ENCODE results near the gene TNNT3.

TNNT3 gene

DNA sequence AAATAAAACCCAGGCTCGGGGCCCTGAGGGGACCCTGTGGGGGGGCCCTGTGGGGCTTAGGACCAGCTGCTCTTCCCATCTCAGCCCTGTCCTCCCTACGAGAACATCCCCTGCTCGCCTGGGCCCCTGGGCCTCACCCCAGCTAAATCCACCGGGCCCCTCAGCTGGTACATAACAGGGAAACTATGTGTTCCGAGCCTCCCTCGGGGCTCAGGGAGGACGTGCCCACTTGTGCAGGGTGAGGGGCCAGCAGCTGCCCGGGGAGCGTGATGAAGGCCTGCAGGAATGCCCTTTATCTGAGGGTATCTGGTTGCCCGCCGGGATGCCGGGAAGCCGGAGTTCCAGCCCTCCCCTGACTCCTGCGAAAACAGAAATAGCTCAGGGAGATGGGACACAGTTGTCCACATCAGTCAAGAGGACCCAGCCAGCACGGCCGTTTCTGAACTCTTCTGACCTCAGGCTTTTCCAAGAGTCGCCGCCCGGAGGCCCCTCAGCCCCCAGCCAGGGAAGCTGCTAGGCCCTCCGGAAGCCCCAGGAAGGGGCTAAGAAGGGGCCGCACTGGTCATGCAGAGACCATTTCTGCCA is 48.2 kb downstream of the TNNT3 start:
- TF ChIP-seq, protein P1, sequence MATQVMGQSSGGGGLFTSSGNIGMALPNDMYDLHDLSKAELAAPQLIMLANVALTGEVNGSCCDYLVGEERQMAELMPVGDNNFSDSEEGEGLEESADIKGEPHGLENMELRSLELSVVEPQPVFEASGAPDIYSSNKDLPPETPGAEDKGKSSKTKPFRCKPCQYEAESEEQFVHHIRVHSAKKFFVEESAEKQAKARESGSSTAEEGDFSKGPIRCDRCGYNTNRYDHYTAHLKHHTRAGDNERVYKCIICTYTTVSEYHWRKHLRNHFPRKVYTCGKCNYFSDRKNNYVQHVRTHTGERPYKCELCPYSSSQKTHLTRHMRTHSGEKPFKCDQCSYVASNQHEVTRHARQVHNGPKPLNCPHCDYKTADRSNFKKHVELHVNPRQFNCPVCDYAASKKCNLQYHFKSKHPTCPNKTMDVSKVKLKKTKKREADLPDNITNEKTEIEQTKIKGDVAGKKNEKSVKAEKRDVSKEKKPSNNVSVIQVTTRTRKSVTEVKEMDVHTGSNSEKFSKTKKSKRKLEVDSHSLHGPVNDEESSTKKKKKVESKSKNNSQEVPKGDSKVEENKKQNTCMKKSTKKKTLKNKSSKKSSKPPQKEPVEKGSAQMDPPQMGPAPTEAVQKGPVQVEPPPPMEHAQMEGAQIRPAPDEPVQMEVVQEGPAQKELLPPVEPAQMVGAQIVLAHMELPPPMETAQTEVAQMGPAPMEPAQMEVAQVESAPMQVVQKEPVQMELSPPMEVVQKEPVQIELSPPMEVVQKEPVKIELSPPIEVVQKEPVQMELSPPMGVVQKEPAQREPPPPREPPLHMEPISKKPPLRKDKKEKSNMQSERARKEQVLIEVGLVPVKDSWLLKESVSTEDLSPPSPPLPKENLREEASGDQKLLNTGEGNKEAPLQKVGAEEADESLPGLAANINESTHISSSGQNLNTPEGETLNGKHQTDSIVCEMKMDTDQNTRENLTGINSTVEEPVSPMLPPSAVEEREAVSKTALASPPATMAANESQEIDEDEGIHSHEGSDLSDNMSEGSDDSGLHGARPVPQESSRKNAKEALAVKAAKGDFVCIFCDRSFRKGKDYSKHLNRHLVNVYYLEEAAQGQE (IDR thresholded peaks at IDR 0.05; ENCODE audit: low read depth) = no peak
- TF ChIP-seq TAF1 (IDR thresholded peaks at IDR 0.05; ENCODE audit: low read depth) (no peak), EP300 (IDR thresholded peaks at IDR 0.05; ENCODE audit: borderline replicate concordance) (no peak), CEBPB (IDR thresholded peaks at IDR 0.05) (no peak), TCF12 (IDR thresholded peaks at IDR 0.05; ENCODE audit: low read depth) (no peak), RAD21 (IDR thresholded peaks at IDR 0.05; ENCODE audit: low read depth) (no peak), YY1 (IDR thresholded peaks at IDR 0.05; ENCODE audit: low read depth) (no peak), TEAD4 (IDR thresholded peaks at IDR 0.05) (no peak), EGR1 (IDR thresholded peaks at IDR 0.05) (no peak), FOXM1 (IDR thresholded peaks at IDR 0.05; ENCODE audit: borderline replicate concordance, low read depth) (no peak), NFIC (IDR thresholded peaks at IDR 0.05) (no peak), CREB1 (IDR thresholded peaks at IDR 0.05; ENCODE audit: low read depth) (no peak), ZBTB7A (IDR thresholded peaks at IDR 0.05; ENCODE audit: low read depth) (no peak)
- TF ChIP-seq, protein P2, sequence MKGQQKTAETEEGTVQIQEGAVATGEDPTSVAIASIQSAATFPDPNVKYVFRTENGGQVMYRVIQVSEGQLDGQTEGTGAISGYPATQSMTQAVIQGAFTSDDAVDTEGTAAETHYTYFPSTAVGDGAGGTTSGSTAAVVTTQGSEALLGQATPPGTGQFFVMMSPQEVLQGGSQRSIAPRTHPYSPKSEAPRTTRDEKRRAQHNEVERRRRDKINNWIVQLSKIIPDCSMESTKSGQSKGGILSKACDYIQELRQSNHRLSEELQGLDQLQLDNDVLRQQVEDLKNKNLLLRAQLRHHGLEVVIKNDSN (IDR thresholded peaks at IDR 0.05) = no peak
- TF ChIP-seq, protein P3, sequence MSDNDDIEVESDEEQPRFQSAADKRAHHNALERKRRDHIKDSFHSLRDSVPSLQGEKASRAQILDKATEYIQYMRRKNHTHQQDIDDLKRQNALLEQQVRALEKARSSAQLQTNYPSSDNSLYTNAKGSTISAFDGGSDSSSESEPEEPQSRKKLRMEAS (IDR thresholded peaks at IDR 0.05) = no peak

DNA sequence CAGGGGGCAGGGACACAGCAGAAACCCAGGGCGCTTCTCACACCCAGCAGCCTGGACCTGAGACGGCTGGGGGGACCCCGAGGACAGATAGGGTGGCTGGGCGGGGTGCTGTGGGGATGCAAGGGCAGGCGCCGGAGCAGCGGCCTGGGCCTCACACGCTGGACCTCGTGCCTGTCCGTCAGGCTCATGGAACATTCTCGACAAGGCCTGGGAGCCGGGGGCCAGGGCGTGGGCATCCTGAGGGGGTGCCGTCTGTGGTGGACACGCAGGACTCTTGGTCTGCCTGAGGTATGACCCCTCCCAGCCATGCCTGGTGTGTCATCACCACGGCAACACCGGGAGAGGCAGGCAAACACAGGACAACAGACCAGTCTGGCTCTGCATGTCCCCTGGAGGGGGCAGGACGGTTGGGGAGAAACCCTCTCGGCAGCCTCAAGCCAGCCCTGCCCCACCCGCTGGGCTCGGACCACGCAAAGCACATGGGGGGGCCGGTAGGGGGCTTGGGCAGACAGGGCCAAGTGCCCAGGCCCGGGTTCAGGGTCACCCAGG is 49.0 kb downstream of the TNNT3 start:
- TF ChIP-seq TCF12 (IDR thresholded peaks at IDR 0.05; ENCODE audit: low read depth) (no peak), TAF1 (IDR thresholded peaks at IDR 0.05; ENCODE audit: low read depth) (no peak), NFIC (IDR thresholded peaks at IDR 0.05) (no peak), YY1 (IDR thresholded peaks at IDR 0.05; ENCODE audit: low read depth) (no peak)
- TF ChIP-seq, protein P3 (IDR thresholded peaks at IDR 0.05) = no peak
- TF ChIP-seq, protein P2 (IDR thresholded peaks at IDR 0.05) = no peak
- TF ChIP-seq, protein P1 (IDR thresholded peaks at IDR 0.05; ENCODE audit: low read depth) = no peak

DNA sequence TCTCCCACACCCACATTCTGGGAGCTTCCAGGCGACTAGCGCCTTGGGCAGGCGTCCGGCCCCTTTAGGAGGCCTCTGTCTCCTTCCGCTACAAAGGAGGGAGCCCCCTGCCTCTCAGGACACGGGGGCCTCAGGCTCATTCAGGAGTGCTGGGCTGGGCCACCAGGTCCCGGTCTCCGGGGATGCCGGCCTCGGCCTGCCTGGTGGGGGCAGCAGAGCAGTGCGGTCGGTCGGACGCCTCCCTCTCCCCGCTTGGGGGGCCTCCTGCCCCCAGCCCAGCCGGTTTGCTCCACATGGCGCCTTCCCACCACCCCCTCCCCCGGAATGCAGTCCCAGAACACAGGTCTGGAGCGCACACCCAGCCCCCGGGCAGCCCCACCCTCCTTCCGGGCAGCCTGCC is 49.5 kb downstream of the TNNT3 start:
- TF ChIP-seq TEAD4 (IDR thresholded peaks at IDR 0.05) (no peak), TCF12 (IDR thresholded peaks at IDR 0.05; ENCODE audit: low read depth) (no peak), TAF1 (IDR thresholded peaks at IDR 0.05; ENCODE audit: low read depth) (no peak), EP300 (IDR thresholded peaks at IDR 0.05; ENCODE audit: borderline replicate concordance) (no peak), FOXM1 (IDR thresholded peaks at IDR 0.05; ENCODE audit: borderline replicate concordance, low read depth) (no peak), YY1 (IDR thresholded peaks at IDR 0.05; ENCODE audit: low read depth) (no peak), CREB1 (IDR thresholded peaks at IDR 0.05; ENCODE audit: low read depth) (no peak), CEBPB (IDR thresholded peaks at IDR 0.05) (no peak), RAD21 (IDR thresholded peaks at IDR 0.05; ENCODE audit: low read depth) (no peak)
- TF ChIP-seq, protein P3 (IDR thresholded peaks at IDR 0.05) = no peak
- TF ChIP-seq, protein P1 (IDR thresholded peaks at IDR 0.05; ENCODE audit: low read depth) = no peak

DNA sequence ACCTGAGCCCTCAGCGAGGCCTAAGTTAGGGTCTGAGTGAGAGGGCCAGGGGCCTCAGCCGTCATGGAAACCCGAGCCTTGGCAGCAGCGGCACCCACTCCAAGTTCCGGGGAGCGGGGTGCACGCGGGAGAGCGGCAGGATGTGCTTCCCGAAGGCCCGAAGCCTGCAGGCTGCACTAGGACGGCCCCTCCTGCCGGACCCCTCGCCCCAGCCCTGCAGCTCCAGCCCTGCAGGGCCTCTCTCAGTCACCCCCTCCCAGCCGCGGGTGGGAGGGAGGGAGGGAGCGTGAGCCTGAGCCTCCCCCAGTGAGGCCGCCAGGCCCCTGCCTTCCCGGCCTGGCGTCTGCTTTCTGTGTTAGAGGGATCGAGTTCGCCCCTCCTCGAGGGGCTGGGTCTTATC is 50.3 kb downstream of the TNNT3 start:
- no peak for TF ChIP-seq FOXM1 (IDR thresholded peaks at IDR 0.05; ENCODE audit: borderline replicate concordance, low read depth)
- no peak for TF ChIP-seq TCF12 (IDR thresholded peaks at IDR 0.05; ENCODE audit: low read depth)
- TF ChIP-seq, protein P3 (IDR thresholded peaks at IDR 0.05) = no peak
- TF ChIP-seq EGR1 (IDR thresholded peaks at IDR 0.05) = no peak
- no peak for TF ChIP-seq NFIC (IDR thresholded peaks at IDR 0.05)
- TF ChIP-seq, protein P2 (IDR thresholded peaks at IDR 0.05) = no peak
- no peak for TF ChIP-seq RAD21 (IDR thresholded peaks at IDR 0.05; ENCODE audit: low read depth)
- TF ChIP-seq TAF1 (IDR thresholded peaks at IDR 0.05; ENCODE audit: low read depth) = no peak
